ENCODE measurements around the gene DIO2.

GRCh38 chr14:80211153-80212022 lies at the start of gene DIO2:
- TF ChIP-seq RCOR1 (IDR thresholded peaks at IDR 0.05; ENCODE audit: low read length), result no peak
- TF ChIP-seq RAD21 (IDR thresholded peaks at IDR 0.05; ENCODE audit: low read length), result no peak
- TF ChIP-seq USF2 (IDR thresholded peaks at IDR 0.05; ENCODE audit: borderline replicate concordance, low read depth, low read length), result no peak
- no peak for TF ChIP-seq EP300 (IDR thresholded peaks at IDR 0.05; ENCODE audit: borderline replicate concordance in 1 of 2, low read depth in 1 of 2, low read length in 1 of 2)
- TF ChIP-seq CHD2 (IDR thresholded peaks at IDR 0.05; ENCODE audit: low read length, partially characterized antibody), result no peak
- TF ChIP-seq REST (IDR thresholded peaks at IDR 0.05; ENCODE audit: low read depth, low read length), result no peak
- TF ChIP-seq, protein P1, sequence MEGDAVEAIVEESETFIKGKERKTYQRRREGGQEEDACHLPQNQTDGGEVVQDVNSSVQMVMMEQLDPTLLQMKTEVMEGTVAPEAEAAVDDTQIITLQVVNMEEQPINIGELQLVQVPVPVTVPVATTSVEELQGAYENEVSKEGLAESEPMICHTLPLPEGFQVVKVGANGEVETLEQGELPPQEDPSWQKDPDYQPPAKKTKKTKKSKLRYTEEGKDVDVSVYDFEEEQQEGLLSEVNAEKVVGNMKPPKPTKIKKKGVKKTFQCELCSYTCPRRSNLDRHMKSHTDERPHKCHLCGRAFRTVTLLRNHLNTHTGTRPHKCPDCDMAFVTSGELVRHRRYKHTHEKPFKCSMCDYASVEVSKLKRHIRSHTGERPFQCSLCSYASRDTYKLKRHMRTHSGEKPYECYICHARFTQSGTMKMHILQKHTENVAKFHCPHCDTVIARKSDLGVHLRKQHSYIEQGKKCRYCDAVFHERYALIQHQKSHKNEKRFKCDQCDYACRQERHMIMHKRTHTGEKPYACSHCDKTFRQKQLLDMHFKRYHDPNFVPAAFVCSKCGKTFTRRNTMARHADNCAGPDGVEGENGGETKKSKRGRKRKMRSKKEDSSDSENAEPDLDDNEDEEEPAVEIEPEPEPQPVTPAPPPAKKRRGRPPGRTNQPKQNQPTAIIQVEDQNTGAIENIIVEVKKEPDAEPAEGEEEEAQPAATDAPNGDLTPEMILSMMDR (IDR thresholded peaks at IDR 0.05), result no peak

All from SK-N-SH (cell line).